GM13976 (cell line): ENCODE results near the gene SH3GLB1.

Experiments
- DNase-seq: peaks from one replicate; pipeline ENCODE4 v3.0.0; 2012; ENCODE audit warnings: low spot score
- in situ Hi-C: fragments of 300-500 bp; cut with MboI; formaldehyde crosslinking; loops from one replicate; pipeline ENCODE4 v1.12.0; 2022; ENCODE audit warnings: low sequenced_read_pairs, mixed read lengths, inconsistent platforms; ENCODE audit not compliant: unreplicated experiment
- TF ChIP-seq, protein P1 (sequence below): IDR thresholded peaks from 2 replicates; pipeline ENCODE4 v1.5.1; 2012; ENCODE audit warnings: borderline replicate concordance, mild to moderate bottlenecking; ENCODE audit not compliant: insufficient read depth; ENCODE audit errors: extremely low read depth, missing control alignments, control extremely low read depth

The SH3GLB1 gene

DNA sequence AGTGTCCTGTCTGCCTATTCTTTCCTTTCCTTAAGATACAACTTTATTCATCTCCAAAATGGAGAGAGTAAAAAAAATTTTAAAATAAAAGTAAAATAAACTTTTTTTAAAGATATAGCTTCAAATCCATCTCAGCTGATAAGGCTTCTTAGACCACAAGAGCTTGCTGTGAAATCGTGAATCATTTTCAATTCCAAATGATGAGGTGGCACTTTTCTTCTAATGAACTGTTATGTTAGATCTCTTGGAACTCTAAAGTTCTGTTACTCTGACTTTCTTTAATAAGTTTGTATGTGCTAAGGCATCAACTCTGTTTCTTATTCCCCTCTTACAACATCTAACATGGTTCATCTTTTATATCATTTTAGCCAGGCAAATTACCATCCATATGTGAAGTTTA, 4.5 kb downstream of the SH3GLB1 start:
- in situ Hi-C loops: no loop called here
- TF ChIP-seq, protein P1, sequence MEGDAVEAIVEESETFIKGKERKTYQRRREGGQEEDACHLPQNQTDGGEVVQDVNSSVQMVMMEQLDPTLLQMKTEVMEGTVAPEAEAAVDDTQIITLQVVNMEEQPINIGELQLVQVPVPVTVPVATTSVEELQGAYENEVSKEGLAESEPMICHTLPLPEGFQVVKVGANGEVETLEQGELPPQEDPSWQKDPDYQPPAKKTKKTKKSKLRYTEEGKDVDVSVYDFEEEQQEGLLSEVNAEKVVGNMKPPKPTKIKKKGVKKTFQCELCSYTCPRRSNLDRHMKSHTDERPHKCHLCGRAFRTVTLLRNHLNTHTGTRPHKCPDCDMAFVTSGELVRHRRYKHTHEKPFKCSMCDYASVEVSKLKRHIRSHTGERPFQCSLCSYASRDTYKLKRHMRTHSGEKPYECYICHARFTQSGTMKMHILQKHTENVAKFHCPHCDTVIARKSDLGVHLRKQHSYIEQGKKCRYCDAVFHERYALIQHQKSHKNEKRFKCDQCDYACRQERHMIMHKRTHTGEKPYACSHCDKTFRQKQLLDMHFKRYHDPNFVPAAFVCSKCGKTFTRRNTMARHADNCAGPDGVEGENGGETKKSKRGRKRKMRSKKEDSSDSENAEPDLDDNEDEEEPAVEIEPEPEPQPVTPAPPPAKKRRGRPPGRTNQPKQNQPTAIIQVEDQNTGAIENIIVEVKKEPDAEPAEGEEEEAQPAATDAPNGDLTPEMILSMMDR: no peak

GRCh38 chr1:86712088-86712860, 7.9 kb downstream of the SH3GLB1 start:
- DNase-seq: no peak
- TF ChIP-seq, protein P1: no peak
- in situ Hi-C loops: no loop called here

More for the DNA sequence above, 4.5 kb downstream of the SH3GLB1 start:
- DNase-seq: no peak

DNA sequence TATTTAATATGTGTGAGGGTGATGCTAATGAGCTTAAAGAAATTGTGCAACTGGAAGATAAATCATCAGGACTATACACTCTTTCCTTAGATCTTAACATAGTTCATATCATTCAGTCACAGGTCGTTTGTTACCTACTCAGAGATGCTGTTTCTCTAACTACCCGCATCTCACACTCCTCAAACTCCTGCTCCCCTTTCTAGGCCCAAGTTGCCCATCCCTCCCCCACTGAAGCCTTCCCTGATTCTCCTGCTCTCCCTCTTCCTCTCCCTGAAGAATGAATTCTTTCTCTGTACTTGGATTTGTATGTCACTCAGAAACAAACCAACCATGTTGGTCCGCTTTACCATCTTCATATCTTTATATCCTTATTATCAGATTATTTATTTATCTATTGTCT, 9.1 kb downstream of the SH3GLB1 start:
- TF ChIP-seq, protein P1: no peak
- in situ Hi-C loops: no loop called here
- no peak for DNase-seq

DNA sequence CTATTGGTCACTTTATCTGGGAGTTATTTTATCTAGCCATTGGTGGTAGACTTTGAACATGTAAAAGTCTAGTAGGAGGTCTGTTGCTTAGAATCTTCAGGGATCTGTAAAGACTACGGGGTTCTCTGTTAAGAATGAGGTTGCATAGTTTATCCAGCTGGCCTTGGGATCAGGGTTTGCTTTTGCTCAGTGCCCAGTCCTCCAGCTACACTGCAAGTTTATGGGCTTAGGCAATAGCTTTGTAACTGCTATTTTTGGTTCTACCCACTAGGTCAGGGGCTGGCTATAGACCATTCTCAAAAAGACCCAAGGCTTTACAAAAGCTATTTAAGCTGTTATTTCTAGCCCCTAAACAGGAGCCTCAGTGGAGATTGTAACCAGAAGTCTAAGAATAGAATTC, 9.8 kb downstream of the SH3GLB1 start:
- no peak for DNase-seq
- in situ Hi-C loops: no loop called here
- TF ChIP-seq, protein P1: no peak

DNA sequence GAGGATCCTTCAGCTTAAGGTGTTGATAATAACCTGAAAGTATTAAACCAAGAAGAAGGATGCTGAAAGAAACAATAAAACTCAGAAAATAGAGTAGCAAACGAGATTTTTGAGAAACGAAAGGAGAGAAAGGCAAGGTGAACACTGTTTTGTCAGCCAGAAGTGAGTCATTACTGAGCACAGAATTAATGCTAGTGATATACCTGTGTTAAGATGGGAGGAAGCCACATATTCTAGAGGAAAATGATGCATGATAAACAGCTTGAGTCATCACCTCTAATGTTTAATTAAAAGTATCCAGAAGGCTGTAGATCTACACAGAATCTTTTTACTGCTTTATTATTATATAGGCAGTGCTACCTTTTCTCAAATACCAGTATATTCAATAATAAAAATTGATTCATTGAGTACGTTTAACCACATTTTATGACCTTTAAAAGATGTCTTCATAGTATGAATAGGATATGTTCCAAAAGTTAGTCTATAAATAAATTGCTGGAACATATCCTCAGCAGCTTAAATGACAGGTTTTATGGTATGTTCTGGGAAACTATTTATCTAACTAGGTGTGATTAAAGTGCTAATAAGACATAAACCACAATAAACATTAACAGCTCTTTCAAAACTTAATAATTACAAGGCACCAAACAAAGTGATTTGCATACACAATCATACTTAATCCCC, 10.3 kb downstream of the SH3GLB1 start:
- TF ChIP-seq, protein P1: no peak
- DNase-seq: no peak
- in situ Hi-C loops: no loop called here

- no peak for DNase-seq
- TF ChIP-seq, protein P1: no peak
- in situ Hi-C loops: no loop called here
Measured at GRCh38 chr1:86718786-86719185, 14.4 kb downstream of the SH3GLB1 start.
